IMR-90 (cell line): ENCODE data around the gene RNF31.

Source experiments
- CEBPB ChIP-seq: IDR thresholded peaks from 2 replicates; pipeline ENCODE4 v1.6.1; 2012; ENCODE audit warnings: low read depth, low read length, improper control_type of control experiment
- POLR2A ChIP-seq: IDR thresholded peaks from 2 replicates; pipeline ENCODE4 v1.6.1; 2012; ENCODE audit warnings: mild to moderate bottlenecking, low read depth, low read length

- TF ChIP-seq CEBPB, result no peak
- no peak for TF ChIP-seq POLR2A
These were observed 49.8 kb downstream of the RNF31 start for GRCh38 chr14:24197056-24197450.
